T-helper 1 cell treated with Interleukin-12 subunit alpha and Interleukin-12 subunit beta and Interleukin-4 antibody, amounts not matched to agents 30 ng/mL and 1 ng/mL, for 36 hours (primary cell): Measurements from ENCODE around the gene PRKCD. TPM values are rescaled to one million over a fixed set of nuclear protein-coding genes. Genes with fewer than 3 reads are reported as not detected.

ENCODE experiments used
- intact Hi-C: fragments of 100-400 bp; cut with micrococcal nuclease; formaldehyde crosslinking; loops from one replicate; pipeline ENCODE4 v1.15.1; 2024
- total RNA-seq: library from RNA; stranded (reverse); gene quantifications from 2 replicates; pipeline ENCODE4 v1.2.3, GENCODE V29; 2022

The PRKCD gene
- total RNA-seq, 1 donor from 2014 or later, result 27.5 TPM

DNA sequence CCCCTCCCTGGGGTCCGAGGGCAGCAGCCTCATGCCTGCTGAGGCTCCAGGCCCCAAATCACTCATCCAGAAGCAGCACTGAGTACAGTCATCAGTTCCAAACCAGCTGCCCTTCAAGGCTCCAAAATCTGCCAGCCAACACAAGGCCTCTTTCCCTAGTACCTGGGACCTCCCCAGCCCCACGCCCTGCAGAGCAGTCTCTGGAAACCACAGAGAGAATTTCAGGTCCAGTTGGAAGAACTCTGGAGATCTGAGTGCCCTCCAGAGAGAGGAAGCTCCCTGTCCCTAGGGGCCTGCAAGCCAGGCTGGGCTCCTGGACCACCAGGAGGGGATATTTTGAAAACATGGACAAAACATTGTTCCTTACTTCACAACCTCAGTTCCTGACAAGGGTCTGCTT, 68.6 kb downstream of the PRKCD start:
- intact Hi-C loops, result no loop called here

DNA sequence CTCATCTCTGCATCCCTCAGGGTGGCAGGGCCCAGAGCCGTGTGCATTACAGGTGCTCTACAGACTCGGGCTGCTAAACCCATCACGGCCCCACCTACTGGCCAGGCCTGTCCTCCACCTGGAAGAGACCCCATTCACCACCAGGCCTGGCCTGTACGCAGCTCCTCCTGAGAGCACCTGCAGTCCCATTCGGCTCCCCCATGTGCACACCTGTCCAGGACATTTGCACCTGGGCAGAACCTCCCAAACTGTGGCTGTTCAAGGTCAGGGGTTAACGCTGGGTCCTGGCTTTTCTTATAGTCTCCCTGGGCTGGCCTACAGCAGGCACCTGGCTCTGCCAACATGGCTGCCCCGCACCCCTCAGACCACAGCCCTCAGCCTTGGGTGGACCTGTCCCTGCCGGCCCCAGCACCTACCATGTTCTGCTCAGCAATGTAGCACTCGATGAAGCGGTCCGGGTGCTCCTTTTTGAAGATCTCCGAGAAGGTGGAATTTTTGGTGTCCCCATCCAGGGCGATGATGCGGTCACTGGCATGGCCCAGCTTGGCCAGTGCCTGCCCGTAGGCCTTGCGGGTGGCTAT, 69.1 kb downstream of the PRKCD start:
- intact Hi-C loops, result no loop called here

DNA sequence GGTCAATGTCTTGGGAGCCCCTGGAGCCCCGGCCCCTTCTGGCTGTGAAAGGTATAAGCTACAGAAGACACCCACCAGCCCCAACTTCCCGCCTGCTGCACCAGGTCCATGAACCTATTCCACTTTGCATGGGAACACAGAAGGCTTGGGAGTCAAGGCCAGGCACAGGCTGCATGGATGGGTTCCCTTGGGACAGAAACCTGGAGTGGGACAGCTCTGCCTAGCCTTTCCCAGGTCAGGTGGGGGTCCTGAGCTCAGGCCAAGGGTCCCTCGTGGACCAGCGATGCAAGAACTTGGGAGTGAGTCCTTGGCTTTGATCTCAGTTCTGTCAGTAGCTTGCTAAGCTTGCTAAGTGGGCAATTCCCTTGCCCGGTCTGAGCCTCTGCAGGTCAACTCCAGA, 69.8 kb downstream of the PRKCD start:
- intact Hi-C loops, result no loop called here

DNA sequence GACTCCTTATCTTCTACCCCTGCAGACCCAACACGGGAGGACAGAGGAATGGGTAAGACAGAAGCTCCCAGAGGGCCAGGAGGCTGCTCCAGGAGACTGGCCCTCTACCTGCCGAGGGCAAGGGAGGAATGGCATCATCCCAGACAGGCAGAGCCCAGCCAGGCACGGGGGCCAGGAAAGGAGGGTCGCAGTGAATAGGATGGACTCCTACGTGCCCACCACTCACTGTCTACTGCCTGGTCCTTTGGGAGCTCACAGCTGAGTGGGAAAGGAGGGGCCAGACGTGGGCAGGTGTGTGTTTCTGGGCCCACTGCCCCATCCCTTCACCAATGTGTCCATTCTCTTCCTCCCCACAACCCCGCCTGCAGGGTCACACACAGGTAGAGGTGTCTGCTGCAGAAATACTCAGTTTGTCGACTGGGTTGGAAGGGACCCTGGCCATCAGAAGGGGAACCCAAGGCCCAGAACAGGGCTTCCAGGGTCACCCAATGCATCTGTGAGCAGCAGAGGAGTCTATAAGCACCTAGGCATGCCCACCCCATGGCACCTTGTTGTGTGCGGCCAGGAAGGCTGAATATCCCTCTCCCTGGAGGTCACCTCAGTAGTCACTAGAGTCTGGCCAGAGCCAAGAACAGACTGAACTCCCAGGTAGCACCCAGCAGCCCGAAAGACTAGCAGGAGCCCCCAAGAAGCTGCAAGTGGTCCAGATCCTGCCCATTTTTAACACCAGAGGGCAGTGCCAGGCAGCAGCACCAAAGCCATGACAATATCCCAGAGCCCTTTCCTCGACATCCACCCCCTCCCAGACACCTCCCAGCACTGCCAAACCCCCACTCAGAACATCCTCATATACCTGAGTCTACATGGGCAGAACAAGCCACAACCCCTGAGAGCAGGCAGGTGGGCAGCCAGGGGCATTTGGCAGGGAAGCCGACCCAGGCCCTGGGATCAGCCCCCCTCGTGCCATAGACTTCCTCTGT, 70.8 kb downstream of the PRKCD start:
- intact Hi-C loops, result no loop called here

DNA sequence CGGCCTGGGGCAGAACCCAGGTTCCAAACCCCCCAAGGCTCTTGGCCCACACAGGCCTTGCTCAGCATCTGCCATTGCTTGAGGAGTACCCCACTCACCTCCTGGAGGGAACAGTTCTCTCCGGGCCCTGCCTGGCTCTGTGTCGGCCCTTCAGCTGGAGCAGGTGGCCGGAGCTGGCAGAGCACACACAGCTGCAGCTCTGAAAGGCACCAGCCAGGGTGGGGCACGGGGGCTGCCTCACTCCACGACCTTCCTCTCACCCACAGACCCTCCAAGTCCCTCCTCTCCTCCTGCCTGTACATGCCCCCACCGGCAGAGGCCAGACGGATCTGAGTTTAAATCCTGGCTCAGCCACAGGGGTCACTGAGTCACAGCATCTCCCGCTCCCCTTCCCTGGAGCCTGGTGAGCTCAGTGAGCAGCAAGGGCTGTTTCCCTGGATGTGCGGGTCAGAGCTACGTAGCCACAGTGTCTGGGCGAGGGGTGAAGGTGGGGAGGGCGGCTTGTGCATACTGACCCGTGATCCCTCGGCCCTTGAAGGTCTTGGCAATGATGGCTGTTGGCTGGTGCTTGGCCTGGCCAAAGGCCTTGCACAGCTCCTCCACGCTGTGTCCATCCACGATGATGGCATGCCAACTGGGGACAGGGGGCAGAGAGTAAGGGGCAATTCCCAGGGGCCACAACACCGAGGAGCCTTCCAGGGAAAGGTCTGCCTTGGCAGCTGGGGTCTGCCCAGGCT, 71.8 kb downstream of the PRKCD start:
- intact Hi-C loops, result no loop called here

DNA sequence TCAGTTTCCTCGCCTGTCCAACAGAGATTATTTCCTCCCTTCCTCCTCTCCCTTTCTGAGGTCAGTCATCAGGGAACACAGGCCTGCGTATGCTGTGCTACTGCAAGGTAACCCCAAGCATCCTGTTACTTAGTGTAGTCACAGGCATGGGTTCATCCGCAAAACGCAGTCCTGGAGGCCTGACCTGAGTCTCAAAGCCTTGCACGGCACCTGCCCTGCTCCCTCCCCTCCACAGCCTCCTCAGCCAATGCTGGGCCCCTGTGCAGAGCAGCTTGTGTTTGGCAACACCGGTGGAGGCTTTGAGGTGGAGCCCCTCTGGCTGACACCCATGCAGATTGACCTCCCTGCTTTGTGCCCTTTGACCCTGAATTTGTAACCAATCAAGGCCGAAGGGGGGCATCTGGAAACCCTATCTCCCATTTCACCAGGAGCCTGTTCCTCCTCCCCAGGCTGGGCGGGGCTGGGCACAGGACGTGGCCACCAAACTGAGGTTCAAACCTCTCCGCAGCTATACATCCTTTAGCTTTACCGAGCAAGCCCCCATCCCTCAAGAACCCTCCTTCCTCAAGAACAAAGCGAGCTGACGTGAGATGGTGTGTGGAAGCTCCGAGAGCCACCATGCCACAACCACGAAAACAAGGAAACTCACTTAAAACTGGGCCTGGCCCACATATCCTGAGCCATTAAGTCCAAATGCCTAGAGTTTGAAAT, 73.3 kb downstream of the PRKCD start:
- intact Hi-C loops, result no loop called here

DNA sequence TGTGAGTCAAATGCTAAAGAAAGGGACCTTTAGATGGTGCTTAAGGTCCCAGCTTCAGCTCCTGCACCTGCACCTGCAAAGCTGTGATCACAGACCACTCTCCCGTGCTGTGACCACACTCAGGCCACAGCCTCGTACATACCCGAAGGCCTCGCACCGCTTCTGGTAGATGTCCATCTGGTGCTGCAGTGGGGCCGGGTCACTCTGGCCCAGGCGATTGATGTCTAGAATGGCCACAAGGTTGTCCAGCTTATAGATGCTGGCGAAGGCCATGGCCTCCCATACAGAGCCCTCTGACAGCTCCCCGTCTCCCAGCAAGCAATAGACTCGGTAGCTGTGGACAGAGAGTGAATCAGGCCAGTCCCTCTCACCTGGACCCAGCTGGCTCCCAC, 73.8 kb downstream of the PRKCD start:
- intact Hi-C loops, result no loop called here

DNA sequence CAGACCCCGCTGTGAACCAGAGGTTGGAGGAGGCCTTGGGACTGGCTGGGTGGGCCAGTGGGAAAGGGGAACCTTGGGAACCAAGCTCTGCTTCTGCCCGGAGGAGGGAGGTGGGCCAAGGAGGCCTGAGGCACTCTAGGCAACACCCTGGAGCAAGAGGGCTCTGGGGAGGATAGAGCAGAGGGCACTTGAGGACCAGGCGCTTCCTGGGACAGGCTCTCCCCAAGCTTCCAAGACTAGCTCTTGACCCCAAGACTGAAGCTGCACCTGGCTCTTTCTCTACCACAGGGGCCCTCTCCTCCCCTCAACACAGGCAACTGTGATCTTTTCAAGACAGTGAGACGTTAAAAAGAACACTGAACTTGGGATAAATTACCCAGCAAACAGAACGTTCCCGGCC, 74.5 kb downstream of the PRKCD start:
- intact Hi-C loops, result no loop called here

DNA sequence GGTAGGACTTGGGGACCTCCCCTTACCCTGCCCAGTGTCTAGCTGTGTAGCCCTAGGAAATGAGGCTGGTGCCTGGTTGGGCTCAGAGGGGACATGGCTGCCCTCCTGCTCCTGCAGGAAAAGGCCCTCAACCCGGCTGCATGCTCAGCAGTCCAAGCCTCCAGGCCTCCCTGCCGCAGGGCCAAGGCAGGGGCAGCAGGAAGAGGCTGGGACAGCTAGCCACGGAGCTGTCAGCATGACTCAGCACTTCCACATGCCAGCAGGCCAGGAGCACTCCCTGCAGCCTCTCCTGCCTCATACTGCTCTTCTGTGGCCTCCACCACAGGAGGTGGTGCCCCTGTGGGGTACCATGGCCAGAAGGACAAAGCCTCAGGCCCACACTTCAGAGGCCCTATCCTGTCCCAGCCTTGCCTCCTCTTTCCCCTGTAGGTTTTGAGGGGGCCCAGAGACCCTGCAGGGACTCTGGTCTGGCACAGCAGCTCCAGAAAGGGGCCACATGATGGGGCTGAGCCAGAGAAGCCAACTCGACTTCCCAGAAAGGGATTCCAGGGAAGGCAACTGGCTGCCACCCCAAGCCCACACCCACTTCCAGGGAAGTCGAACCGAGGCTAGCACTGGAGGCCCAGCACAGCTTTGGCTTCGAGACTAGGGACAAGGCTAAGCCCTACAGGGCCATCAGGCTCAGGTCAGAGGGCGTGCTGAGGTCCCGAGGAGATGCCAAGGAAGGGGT, 75.3 kb downstream of the PRKCD start:
- intact Hi-C loops, result no loop called here

DNA sequence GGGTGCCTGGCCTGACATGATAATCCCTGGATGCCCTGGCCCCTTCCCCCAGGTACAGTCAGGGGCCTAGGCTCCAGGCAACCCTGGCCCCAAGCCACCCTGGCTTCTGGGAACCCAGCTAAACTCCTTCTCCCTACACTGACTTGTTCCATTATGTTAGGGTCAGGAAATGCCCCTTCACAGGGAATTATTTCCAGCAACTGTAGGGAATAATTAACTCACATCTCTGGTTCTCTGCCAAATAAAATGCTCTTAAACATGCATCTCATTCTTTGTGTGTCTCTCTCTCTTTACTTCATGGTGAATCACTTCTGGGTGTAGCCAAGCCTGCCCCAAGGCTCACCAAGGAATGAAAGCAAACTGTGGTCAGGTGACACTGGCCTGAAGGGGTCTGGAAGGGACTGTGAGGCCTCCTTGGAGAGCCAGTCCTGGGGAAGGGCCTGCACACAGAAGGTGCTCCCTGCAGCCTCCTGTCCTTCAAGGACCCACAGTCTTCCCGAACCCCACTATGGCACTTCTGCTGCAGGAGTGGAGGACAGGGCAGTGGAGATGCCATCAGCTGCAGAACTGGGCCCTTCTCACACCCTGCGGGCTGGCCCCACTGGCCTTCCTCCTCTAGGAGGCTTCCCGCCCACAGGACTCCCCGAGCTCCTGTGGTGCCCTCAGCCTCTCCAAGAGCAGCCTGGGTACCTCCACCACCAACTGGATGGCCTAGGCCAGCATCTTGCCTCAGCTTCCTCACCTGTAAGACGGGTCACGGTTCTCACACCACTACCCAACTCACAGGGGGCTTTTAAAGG, 77.2 kb downstream of the PRKCD start:
- intact Hi-C loops, result no loop called here

DNA sequence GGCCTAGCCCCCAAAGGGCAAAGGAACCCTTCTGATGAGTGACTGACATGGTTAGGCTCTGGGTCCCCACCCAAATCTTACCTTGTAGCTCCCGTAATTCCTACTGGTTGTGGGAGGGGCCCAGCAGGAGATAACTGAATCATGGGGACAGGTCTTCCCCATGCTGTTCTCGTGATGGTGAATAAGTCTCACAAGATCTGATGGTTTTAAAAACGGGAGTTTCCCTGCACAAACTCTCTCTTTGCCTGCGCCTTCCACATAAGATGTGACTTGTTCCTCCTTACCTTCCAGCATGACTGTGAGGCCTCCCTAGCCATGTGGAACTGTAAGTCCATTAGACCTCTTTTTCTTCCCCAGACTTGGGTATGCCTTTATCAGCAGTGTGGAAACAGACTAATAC, 77.9 kb downstream of the PRKCD start:
- intact Hi-C loops, result no loop called here

DNA sequence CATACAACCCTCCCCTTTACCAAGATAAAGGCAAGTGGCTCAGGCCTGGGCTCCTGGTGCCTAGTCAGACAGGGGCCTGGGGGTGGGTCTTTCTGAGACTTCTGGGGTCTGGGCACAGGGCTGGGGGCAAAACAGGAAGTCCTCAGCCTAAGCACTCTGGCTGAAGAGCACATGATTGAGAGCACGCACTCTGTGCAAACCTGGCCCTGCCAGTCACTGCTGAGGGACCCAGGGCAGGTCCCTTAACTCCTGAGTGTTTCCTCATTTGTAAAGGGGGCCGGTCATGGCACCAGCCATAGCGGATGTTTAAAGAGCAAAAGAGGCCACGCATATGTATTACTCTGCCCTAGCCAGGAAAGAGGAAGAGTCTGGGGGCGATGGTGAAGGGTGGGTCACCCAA, 78.8 kb downstream of the PRKCD start:
- intact Hi-C loops, result no loop called here

DNA sequence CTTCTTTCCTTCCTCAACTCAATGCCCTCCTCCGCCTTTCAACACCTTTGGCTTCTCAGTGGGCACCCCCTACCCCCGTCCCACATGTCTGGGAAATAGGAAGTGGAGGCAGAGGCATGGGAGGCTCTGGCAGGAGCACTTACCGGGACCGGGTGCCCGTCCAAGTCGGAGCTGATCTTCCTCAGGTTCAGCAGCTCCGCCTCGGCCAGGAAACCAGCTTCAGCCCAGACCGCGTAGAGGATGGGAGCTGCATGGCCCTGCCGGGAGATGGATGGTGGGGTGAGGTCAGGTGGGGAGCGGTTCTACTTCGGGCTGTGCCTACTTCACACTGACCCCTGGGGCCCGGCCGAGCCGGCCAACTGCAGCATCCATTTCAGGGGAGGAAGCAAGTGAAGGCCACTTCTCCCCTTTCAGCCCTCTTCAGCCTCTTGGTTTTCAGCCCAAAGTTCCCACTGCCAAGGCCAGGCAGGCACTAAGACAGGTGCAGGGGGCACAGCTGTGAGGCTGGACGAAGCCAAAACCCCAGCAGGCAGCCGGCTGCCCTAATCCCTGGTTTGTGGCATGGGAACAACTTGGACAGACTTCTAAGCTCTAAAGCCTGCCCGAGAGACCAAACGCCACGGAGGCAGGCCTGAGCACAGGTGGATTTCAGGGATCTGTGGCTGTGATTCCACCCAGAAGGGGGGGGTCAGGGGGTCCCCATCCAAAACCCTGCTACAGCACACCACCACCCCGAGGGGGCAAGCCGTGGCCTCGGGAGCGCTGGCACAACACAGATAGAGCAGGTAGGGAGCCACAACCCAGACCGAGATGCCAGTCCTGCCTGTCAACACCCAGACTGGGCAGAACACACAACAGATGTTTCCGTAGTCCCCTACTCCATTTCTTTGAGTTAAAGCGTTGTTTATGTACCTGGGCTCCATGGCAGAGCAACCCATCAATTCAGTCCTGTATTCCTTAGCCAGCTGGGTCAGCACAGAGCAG, 80.3 kb downstream of the PRKCD start:
- intact Hi-C loops, result no loop called here

DNA sequence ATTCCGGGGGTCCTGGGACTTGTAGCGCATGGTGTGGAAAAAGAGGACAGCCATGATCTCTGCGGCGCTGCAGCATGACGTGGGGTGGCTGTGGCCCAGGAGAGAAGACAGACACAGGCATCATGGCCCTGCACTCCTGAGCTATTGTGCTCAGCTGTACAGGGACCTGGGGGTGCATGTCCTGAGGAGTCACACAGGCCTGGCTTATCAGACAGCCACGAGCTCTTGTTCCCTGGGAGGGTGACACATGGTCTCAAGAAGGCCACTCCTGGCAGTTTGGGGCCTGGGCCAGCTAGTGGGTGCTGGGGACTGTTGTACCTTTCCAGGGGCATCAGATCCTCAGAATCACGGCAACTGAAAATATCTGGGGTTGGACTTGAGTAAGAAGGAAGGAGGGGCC, 81.1 kb downstream of the PRKCD start:
- intact Hi-C loops, result no loop called here

Other genes with a start within 250 kb of the PRKCD start
- gene SFMBT1, start 115.1 kb upstream of the PRKCD start, total RNA-seq, result 34.2 and 34.9 TPM in 2 replicates
- 32.9 and 34.1 TPM in 2 replicates for gene RFT1, start 30.8 kb upstream of the PRKCD start, total RNA-seq
- 231 and 232 TPM in 2 replicates for gene TKT, start 94.8 kb downstream of the PRKCD start, total RNA-seq
- gene DCP1A, start 186.3 kb downstream of the PRKCD start, total RNA-seq, result 37.3 and 40.1 TPM in 2 replicates